ENCODE results near the gene TRIM31. TPM values are rescaled to one million over a fixed set of nuclear protein-coding genes. Genes with fewer than 3 reads are reported as not detected.

Gene TRIM31
- total RNA-seq, 1 donor from 2014 or later = not detected

GRCh38 chr6:30067460-30068139 is 45.3 kb downstream of the TRIM31 start:
- peak overlapping the region; percentile 72 for H3K27ac ChIP-seq (ENCODE audit: low read depth, low read length)
- H3K4me3 ChIP-seq (ENCODE audit: low read length in 3 of 3) = peak overlapping the region; percentile 84 to 97 (median 84)
- H3K9me3 ChIP-seq (ENCODE audit: control insufficient read depth in 3 of 3, low read length in 3 of 3) = no peaks in the 10 kb centered on the region
- peak overlapping the region; percentile 72 to 94 (median 80) for H3K9ac ChIP-seq (ENCODE audit: low read depth in 1 of 3, low read length in 3 of 3)
- H3K36me3 ChIP-seq (ENCODE audit: control insufficient read depth in 3 of 3, insufficient read depth in 3 of 3, low read length in 3 of 3) = peaks cover 9 to 20% (median 17%) of the 10 kb centered on the region in 3 donors
- H3K4me1 ChIP-seq (ENCODE audit: control insufficient read depth in 3 of 3, insufficient read depth in 3 of 3, low read length in 3 of 3) = peaks cover 15 to 17% (median 15%) of the 10 kb centered on the region in 3 donors
- H3K27me3 ChIP-seq (ENCODE audit: control insufficient read depth in 3 of 3, insufficient read depth in 3 of 3, low read length in 3 of 3) = peaks cover 19 to 22% (median 21%) of the 10 kb centered on the region in 3 donors

GRCh38 chr6:30066577-30067459 is 46.1 kb downstream of the TRIM31 start, which contains the start of gene PPP1R11:
PPP1R11 (plus strand) TSS chr6:30067198; CDS start chr6:30067411, 213 bp downstream.
- peak within 1 kb of the TSS; percentile 72 for H3K27ac ChIP-seq (ENCODE audit: low read depth, low read length)
- H3K4me1 ChIP-seq (ENCODE audit: control insufficient read depth in 3 of 3, insufficient read depth in 3 of 3, low read length in 3 of 3) = peaks cover 20 to 21% (median 21%) of the 10 kb centered on the region in 3 donors
- no peaks in the 10 kb centered on the region for H3K9me3 ChIP-seq (ENCODE audit: control insufficient read depth in 3 of 3, low read length in 3 of 3)
- H3K4me3 ChIP-seq (ENCODE audit: low read length in 3 of 3) = peak within 1 kb of the TSS; percentile 84 to 97 (median 84)
- peak within 1 kb of the TSS; percentile 72 to 94 (median 88) for H3K9ac ChIP-seq (ENCODE audit: low read depth in 1 of 3, low read length in 3 of 3)
- peaks cover 13 to 14% (median 14%) of the 10 kb centered on the region in 3 donors for H3K27me3 ChIP-seq (ENCODE audit: control insufficient read depth in 3 of 3, insufficient read depth in 3 of 3, low read length in 3 of 3)
- H3K36me3 ChIP-seq (ENCODE audit: control insufficient read depth in 3 of 3, insufficient read depth in 3 of 3, low read length in 3 of 3) = peaks cover 9 to 20% (median 17%) of the 10 kb centered on the region in 3 donors

- Histone ChIP-seq H3K27ac (ENCODE audit: low read depth, low read length) (peak overlapping the region; percentile 72), H3K4me3 (ENCODE audit: low read length in 3 of 3) (peak overlapping the region; percentile 84 to 97 (median 84)), H3K27me3 (ENCODE audit: control insufficient read depth in 3 of 3, insufficient read depth in 3 of 3, low read length in 3 of 3) (peaks cover 6 to 8% (median 7%) of the 10 kb centered on the region in 3 donors), H3K36me3 (ENCODE audit: control insufficient read depth in 3 of 3, insufficient read depth in 3 of 3, low read length in 3 of 3) (peaks cover 9 to 20% (median 17%) of the 10 kb centered on the region in 3 donors), H3K9ac (ENCODE audit: low read depth in 1 of 3, low read length in 3 of 3) (peak overlapping the region; percentile 72 to 94 (median 88)), H3K9me3 (ENCODE audit: control insufficient read depth in 3 of 3, low read length in 3 of 3) (no peaks in the 10 kb centered on the region), H3K4me1 (ENCODE audit: control insufficient read depth in 3 of 3, insufficient read depth in 3 of 3, low read length in 3 of 3) (peaks cover 24 to 29% (median 25%) of the 10 kb centered on the region in 3 donors)
These were observed 46.8 kb downstream of the TRIM31 start for GRCh38 chr6:30066082-30066481.

- Histone ChIP-seq H3K4me1 (ENCODE audit: control insufficient read depth in 3 of 3, insufficient read depth in 3 of 3, low read length in 3 of 3) (peaks cover 32 to 43% (median 35%) of the 10 kb centered on the region in 3 donors), H3K36me3 (ENCODE audit: control insufficient read depth in 3 of 3, insufficient read depth in 3 of 3, low read length in 3 of 3) (peaks cover under 1 to 5% (median 2%) of the 10 kb centered on the region in 3 donors), H3K27me3 (ENCODE audit: control insufficient read depth in 3 of 3, insufficient read depth in 3 of 3, low read length in 3 of 3) (no peaks in the 10 kb centered on the region), H3K9me3 (ENCODE audit: control insufficient read depth in 3 of 3, low read length in 3 of 3) (no peaks in the 10 kb centered on the region), H3K27ac (ENCODE audit: low read depth, low read length) (no peak overlapping the region), H3K4me3 (ENCODE audit: low read length in 3 of 3) (no peak overlapping the region), H3K9ac (ENCODE audit: low read depth in 1 of 3, low read length in 3 of 3) (no peak overlapping the region)
These were observed 49.6 kb downstream of the TRIM31 start for GRCh38 chr6:30063315-30063714.

- Histone ChIP-seq H3K9ac (ENCODE audit: low read depth in 1 of 3, low read length in 3 of 3) (no peak overlapping the region), H3K27me3 (ENCODE audit: control insufficient read depth in 3 of 3, insufficient read depth in 3 of 3, low read length in 3 of 3) (no peaks in the 10 kb centered on the region), H3K4me3 (ENCODE audit: low read length in 3 of 3) (peak overlapping the region in 2 of 3 donors; percentile 98 to 100), H3K36me3 (ENCODE audit: control insufficient read depth in 3 of 3, insufficient read depth in 3 of 3, low read length in 3 of 3) (peaks cover 2 to 11% (median 3%) of the 10 kb centered on the region in 3 donors), H3K9me3 (ENCODE audit: control insufficient read depth in 3 of 3, low read length in 3 of 3) (no peaks in the 10 kb centered on the region), H3K4me1 (ENCODE audit: control insufficient read depth in 3 of 3, insufficient read depth in 3 of 3, low read length in 3 of 3) (peaks cover 29 to 38% (median 32%) of the 10 kb centered on the region in 3 donors), H3K27ac (ENCODE audit: low read depth, low read length) (no peak overlapping the region)
These were observed 50.3 kb downstream of the TRIM31 start for GRCh38 chr6:30062471-30063178.

- peak overlapping the region; percentile 90 for H3K27ac ChIP-seq (ENCODE audit: low read depth, low read length)
- no peaks in the 10 kb centered on the region for H3K27me3 ChIP-seq (ENCODE audit: control insufficient read depth in 3 of 3, insufficient read depth in 3 of 3, low read length in 3 of 3)
- peaks cover 26 to 33% (median 29%) of the 10 kb centered on the region in 3 donors for H3K4me1 ChIP-seq (ENCODE audit: control insufficient read depth in 3 of 3, insufficient read depth in 3 of 3, low read length in 3 of 3)
- peak overlapping the region; percentile 92 to 100 (median 98) for H3K4me3 ChIP-seq (ENCODE audit: low read length in 3 of 3)
- H3K9me3 ChIP-seq (ENCODE audit: control insufficient read depth in 3 of 3, low read length in 3 of 3) = no peaks in the 10 kb centered on the region
- peaks cover 2 to 15% (median 9%) of the 10 kb centered on the region in 3 donors for H3K36me3 ChIP-seq (ENCODE audit: control insufficient read depth in 3 of 3, insufficient read depth in 3 of 3, low read length in 3 of 3)
- H3K9ac ChIP-seq (ENCODE audit: low read depth in 1 of 3, low read length in 3 of 3) = peak overlapping the region; percentile 94 to 96 (median 95)
These were observed 50.9 kb downstream of the TRIM31 start for GRCh38 chr6:30061858-30062458.

- Histone ChIP-seq H3K27me3 (ENCODE audit: control insufficient read depth in 3 of 3, insufficient read depth in 3 of 3, low read length in 3 of 3) (no peaks in the 10 kb centered on the region), H3K36me3 (ENCODE audit: control insufficient read depth in 3 of 3, insufficient read depth in 3 of 3, low read length in 3 of 3) (peaks cover 2 to 19% (median 10%) of the 10 kb centered on the region in 3 donors), H3K9me3 (ENCODE audit: control insufficient read depth in 3 of 3, low read length in 3 of 3) (no peaks in the 10 kb centered on the region), H3K4me1 (ENCODE audit: control insufficient read depth in 3 of 3, insufficient read depth in 3 of 3, low read length in 3 of 3) (peaks cover 24 to 33% (median 28%) of the 10 kb centered on the region in 3 donors), H3K9ac (ENCODE audit: low read depth in 1 of 3, low read length in 3 of 3) (peak within 1 kb of the TSS; percentile 94 to 96 (median 95)), H3K4me3 (ENCODE audit: low read length in 3 of 3) (peak within 1 kb of the TSS; percentile 92 to 100 (median 98)), H3K27ac (ENCODE audit: low read depth, low read length) (peak within 1 kb of the TSS; percentile 90)
These were observed 51.6 kb downstream of the TRIM31 start, which contains the start of gene POLR1H for GRCh38 chr6:30061092-30061857. POLR1H (plus strand) TSS chr6:30061265; CDS start chr6:30061525, 260 bp downstream.

- Histone ChIP-seq H3K9me3 (ENCODE audit: control insufficient read depth in 3 of 3, low read length in 3 of 3) (no peaks in the 10 kb centered on the region), H3K27me3 (ENCODE audit: control insufficient read depth in 3 of 3, insufficient read depth in 3 of 3, low read length in 3 of 3) (no peaks in the 10 kb centered on the region), H3K27ac (ENCODE audit: low read depth, low read length) (peak overlapping the region; percentile 90), H3K4me3 (ENCODE audit: low read length in 3 of 3) (peak overlapping the region; percentile 92 to 100 (median 98)), H3K36me3 (ENCODE audit: control insufficient read depth in 3 of 3, insufficient read depth in 3 of 3, low read length in 3 of 3) (peaks cover 2 to 24% (median 17%) of the 10 kb centered on the region in 3 donors), H3K4me1 (ENCODE audit: control insufficient read depth in 3 of 3, insufficient read depth in 3 of 3, low read length in 3 of 3) (peaks cover 19 to 27% (median 21%) of the 10 kb centered on the region in 3 donors), H3K9ac (ENCODE audit: low read depth in 1 of 3, low read length in 3 of 3) (peak overlapping the region; percentile 94 to 96 (median 95))
These were observed 52.2 kb downstream of the TRIM31 start for GRCh38 chr6:30060606-30061091.

Data from skeletal muscle tissue (tissue), 4 donors.